HG02973 (cell line): Measurements from ENCODE around the gene ANK3.
A peak's percentile ranks its signal among the peaks of the same experiment; 100 is the strongest.

ENCODE experiments used
- ATAC-seq: cut with Tn5 transposase; IDR thresholded peaks from one replicate; pipeline ENCODE4 v1.9.1; 2021; ENCODE audit warnings: moderate library complexity; ENCODE audit not compliant: unreplicated experiment

ANK3 gene

DNA sequence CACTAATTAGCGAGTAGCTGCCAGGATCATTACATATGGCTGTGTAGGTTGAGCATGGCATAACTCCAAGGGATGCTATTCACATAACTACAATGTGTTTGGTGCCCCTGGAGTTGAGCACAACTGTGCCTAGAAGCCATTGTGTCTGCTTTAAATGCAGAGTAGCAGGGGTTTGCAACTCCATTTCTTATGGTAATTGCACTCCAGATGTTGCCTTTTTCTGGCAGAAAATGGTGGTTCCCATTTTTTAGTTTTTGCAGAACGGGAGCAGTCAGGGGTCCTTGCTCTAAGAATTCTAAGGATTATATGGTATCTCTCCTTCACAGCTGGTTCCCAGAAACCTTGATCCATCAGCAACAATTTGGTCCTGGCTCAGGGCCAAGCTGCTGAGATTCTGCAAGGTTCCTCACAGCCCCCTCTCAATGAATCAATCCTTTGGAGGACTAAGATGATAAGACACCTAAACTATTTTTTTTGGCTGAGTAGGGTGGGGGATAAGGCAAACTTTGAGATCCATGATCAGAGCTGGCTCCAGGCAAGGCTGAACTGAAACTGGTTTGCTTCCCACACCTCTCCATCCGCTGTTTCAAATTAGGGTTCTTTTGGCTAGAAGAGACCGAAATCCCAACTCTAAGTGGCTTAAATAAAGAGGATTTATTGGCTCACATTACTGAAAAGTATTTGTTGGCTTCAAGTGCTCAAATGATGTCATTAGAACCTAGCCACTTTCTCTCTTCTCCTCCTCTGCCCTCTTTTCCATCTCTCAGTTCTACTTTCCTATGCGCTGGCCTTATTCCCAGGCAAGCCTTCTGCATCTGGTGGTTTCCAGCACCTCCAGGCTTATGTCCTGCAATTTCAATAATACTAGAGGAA, 385.8 kb downstream of the ANK3 start:
- no peak for ATAC-seq

DNA sequence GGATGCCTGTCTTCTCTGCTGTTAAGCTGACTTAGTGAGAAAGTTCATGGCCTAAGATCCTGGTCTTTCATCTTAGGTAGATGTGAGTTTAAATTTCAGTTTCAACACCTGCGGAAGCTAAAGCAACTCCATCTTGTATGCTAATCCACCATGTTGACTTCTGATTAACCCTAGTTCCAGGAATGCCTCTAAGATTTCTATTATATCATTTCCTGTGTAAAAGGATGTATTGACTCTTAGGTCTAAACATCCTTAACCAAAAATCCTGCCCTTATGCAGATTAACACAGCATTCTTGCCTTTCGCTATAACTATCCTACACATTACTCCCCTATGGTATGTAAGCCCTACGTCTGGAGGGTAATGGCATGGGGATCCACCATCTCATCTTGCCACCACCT, 388.9 kb downstream of the ANK3 start:
- ATAC-seq, result no peak

DNA sequence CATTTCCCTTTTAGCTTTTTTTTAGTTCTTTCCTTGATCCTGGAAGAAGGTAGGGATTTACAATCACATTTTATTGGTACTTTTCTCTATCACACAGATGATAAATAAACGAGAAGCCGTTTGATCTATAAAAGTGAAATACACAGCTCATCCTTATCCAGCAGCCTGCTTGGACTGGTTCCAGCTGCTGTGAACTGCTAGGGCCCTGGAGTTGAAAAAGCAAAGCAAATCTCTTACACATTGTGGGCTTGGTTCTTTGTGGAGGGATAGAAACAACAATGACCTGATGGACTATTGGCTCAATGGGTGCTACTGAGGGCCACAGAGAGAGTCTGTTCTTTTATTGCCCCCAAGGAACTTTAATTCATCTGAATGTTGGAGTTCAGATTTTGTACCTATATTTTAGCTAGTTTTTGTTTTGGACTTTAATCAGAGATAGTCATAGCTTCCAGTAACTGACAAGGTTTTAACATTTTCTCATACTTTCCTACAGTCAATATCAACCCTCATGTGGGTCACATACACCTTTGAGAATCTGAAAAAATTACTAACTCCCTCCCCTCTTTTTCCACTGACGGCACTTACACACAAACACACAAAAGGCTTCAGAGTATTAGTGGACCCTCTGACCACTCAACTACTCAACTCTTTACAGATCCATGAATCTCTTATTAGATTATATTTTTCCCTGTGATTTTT, 391.7 kb downstream of the ANK3 start:
- no peak for ATAC-seq

DNA sequence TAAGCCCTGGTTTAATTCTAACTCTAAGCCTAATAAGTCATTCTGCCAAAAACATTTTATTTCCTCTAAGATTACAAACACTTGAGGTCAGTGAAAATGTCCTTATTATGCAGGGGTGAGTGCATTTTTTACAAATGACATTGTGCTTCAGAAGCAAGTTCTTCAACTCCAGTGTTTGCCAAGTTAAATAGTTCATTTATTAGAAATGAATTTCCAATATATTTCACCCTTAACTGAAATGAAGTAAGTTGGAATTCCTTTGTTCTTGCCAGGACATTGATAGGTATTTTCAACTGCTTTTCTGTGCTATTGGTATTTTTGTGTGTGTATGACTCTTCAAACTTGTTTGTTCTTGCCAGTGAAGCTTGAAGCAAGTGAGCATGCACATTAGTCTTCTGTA, 393.8 kb downstream of the ANK3 start:
- ATAC-seq, result no peak

DNA sequence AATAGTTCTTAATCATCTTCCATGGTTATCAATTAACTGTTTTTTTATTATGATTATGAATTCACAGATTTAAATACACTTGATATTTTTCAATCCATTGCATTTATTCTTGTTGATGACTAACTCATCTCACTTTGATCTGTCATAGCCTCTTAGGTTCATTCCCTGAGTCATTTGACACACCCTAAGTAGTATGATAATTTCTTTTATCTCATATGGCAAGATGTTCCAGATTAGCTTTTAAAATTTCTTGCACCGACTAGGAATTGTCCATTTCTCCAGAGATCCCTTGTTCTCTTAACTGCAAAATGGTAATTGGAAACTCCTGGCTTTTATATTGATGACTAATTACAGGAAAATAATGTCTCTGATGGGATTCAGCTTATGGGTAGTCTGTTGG, 395.7 kb downstream of the ANK3 start:
- ATAC-seq, result no peak

DNA sequence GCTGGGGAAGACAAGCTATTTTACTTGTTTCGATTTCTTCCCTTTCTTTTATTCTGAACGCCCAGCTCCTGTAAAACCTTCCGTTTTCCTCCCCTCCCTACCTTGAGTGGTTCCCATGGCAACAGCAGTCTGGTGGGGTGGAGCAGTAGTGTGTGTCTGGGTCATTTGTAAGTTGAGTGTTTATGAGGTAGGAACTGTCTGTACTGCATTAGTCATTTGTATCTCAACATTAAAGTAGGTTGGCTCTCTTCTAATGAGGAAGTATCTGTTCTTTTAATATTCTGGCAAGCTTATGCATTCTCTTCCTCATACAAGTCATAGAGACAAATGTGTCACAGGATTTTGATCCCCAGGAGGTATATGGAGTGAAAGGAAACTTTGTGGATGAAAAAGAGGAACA, 398.0 kb downstream of the ANK3 start:
- ATAC-seq, result peak; percentile 93

DNA sequence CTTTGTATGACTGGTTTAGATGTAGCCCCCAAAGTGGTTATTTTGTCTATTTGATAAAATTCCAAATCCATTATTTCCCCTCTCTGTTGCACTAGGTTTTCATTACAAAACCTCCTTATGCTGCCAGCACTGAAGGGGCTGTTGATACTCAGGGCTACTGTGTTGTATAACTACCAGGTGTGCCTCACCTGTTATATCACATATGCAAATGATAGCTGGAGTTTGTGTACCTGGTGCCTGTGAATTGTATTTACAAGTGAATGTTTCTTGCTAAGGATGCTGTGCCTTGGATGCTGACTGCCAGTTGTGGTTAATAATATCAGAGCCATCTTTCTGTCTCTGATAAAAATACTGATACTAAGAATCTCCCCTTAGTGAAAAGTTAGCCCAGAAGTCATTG, 398.6 kb downstream of the ANK3 start:
- ATAC-seq, result no peak

DNA sequence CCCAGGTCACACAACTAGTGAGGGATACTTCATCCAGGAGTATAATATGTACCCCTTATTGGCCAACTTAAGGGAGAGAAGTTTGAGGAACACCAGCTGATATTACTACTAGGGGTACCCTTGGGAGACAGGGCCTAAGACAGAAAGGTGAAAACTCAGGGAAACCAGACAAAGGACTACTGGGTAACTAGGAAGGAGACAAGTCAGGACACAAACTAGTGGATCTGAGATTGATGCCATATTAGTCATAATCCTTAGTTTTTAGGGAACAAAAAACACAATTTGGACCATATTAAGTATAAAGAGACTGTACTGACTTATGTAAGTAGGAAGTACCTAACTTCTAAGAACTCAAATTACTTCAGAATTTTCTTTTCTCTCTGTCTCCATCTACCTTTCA, 404.0 kb downstream of the ANK3 start:
- ATAC-seq, result no peak

DNA sequence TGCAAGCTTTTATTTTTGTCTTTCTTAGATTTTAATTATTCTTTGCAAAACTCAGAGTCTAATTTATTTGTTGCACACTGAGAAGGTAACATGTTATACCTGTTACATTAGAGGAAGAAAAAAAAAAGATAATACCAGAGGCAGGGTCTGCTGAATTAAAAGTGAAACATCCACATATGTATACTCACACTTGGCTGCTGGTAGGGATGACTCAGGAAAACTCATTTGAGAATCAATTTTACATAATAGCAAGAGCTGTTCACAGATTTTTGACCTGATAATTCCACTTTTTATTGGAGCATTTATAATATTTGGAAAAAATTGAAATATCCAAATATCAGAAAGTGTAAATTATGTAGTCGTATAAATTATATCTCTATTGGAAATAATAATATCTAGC, 405.3 kb downstream of the ANK3 start:
- no peak for ATAC-seq

DNA sequence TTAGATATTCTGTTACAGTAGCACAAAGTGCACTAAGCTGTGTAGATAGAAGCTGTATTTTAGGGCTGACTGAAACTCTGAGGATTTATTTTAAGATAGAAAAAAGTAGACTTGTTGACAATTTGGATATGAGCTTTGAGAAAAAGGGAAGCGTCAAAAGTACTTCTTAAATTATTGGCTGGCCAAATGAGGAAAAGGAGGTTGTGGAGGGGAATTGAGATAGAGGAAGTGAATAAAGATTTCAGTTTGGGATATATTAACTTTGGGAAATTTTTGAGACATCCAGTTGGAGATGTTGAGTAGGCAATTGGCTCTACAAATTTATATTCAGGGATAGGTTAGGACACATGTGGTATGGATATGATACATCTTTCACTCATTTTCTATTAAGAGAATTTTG, 409.3 kb downstream of the ANK3 start:
- ATAC-seq, result no peak

DNA sequence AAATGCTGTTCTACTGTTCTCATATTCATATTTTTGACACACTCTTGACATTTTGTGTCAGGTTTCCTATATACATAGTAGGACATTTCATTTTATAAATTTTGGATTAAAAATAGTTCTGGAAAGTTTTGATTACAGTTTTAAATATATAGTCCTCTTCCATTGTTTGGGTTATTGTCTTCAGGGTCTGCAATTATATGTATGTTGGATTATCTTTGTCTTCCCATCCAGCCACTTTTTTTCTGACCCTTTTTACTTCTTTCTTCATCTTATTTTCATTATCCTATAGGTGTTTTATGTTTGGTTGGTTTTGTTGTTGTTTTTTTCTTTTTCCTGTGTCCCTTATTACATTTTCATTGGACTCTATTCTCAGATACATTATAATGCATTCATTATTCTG, 412.2 kb downstream of the ANK3 start:
- ATAC-seq, result no peak

DNA sequence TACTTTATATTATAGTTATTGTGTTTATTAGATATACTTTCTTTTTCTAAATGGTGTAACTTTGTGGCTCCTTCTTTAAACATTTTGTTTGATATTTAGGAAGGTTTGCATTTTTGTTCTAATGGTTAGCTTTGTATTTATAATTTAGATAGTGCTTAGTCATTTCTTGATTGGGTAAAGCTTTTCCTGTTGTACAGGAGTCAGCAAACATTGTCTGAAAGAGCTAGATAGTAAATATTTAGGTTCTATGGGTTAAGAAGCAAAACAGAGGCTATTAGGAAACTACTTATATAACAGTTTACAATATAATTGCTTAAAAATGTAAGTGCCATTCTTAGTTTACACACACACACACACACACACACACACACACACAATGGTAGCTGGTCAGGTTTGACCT, 412.8 kb downstream of the ANK3 start:
- no peak for ATAC-seq
